Measurements from ENCODE around the gene TIMM22.

Gene TIMM22

GRCh38 chr17:1037238-1037879 is 40.4 kb downstream of the TIMM22 start:
- H3K27ac ChIP-seq (replicated peaks; ENCODE audit: low read length), result no peak overlapping the region
- WGBS, 2 donors (ENCODE audit: extremely low coverage in 2 of 2, insufficient read length in 2 of 2, insufficient replicate concordance in 1 of 2), result no CpG with 5 or more reads among the region's 19 CpGs

GRCh38 chr17:1038459-1039122 is 41.7 kb downstream of the TIMM22 start:
- Histone ChIP-seq H2BK5ac (ENCODE audit: low read length) (no peak overlapping the region), H3K4me3 (ENCODE audit: low read length in 2 of 2) (no peak overlapping the region), H3K27me3 (ENCODE audit: control insufficient read depth in 3 of 3, insufficient read depth in 3 of 3, low read depth in 1 of 3, low read length in 3 of 3) (peaks cover 0 to under 1% (median 0%) of the 10 kb centered on the region in 3 experiments), H3K36me3 (replicated peaks in 1 of 2; ENCODE audit: control insufficient read depth in 2 of 2, insufficient read depth in 2 of 2, low read length in 2 of 2) (peaks cover 8 to 11% of the 10 kb centered on the region in 2 donors), H2AK5ac (ENCODE audit: low read depth, low read length) (no peak overlapping the region), H3K9ac (ENCODE audit: low read depth, low read length, poor library complexity) (peak overlapping the region; percentile 78), H2BK15ac (ENCODE audit: low read length) (no peak overlapping the region), H3K4ac (ENCODE audit: low read length) (no peak overlapping the region), H2BK12ac (ENCODE audit: low read length) (peak overlapping the region; percentile 43), H3K23ac (ENCODE audit: low read depth, low read length, poor library complexity) (peak overlapping the region; percentile 23), H3K14ac (ENCODE audit: low read length) (no peak overlapping the region), H2AFZ (ENCODE audit: low read length) (no peak overlapping the region), H3K18ac (ENCODE audit: low read length) (no peak overlapping the region), H3K27ac (replicated peaks; ENCODE audit: low read length) (no peak overlapping the region), H3K4me1 (ENCODE audit: control insufficient read depth in 2 of 2, insufficient read depth in 1 of 2, low read depth in 1 of 2, low read length in 2 of 2) (peaks cover 2 to 13% of the 10 kb centered on the region in 2 donors), H3K4me2 (ENCODE audit: insufficient read depth, low read length, poor library complexity, severe bottlenecking) (no peak overlapping the region), H2BK120ac (ENCODE audit: low read depth, low read length) (no peak overlapping the region), H4K8ac (ENCODE audit: low read depth, low read length) (peak overlapping the region; percentile 78), H4K91ac (ENCODE audit: low read depth, low read length, poor library complexity) (no peak overlapping the region), H3K79me1 (ENCODE audit: low read depth, low read length) (peaks cover 17% of the 10 kb centered on the region), H3K9me3 (replicated peaks in 1 of 2; ENCODE audit: control insufficient read depth in 2 of 2, insufficient read depth in 1 of 2, low read depth in 1 of 2, low read length in 2 of 2) (peaks cover 0 to 4% of the 10 kb centered on the region in 2 donors)
- WGBS, 2 donors (ENCODE audit: extremely low coverage in 2 of 2, insufficient read length in 2 of 2, insufficient replicate concordance in 1 of 2), result no CpG with 5 or more reads among the region's 31 CpGs
- no peak for DNase-seq (ENCODE audit: low spot score)

More at GRCh38 chr17:1037238-1037879, 40.4 kb downstream of the TIMM22 start:
- no peaks in the 10 kb centered on the region for H3K9me3 ChIP-seq (replicated peaks in 1 of 2; ENCODE audit: control insufficient read depth in 2 of 2, insufficient read depth in 1 of 2, low read depth in 1 of 2, low read length in 2 of 2)
- H3K9ac ChIP-seq (ENCODE audit: low read depth, low read length, poor library complexity), result peak overlapping the region; percentile 44
- peaks cover 0 to 14% of the 10 kb centered on the region in 2 donors for H3K4me1 ChIP-seq (ENCODE audit: control insufficient read depth in 2 of 2, insufficient read depth in 1 of 2, low read depth in 1 of 2, low read length in 2 of 2)
- H2AK5ac ChIP-seq (ENCODE audit: low read depth, low read length), result no peak overlapping the region
- H3K27me3 ChIP-seq (ENCODE audit: control insufficient read depth in 3 of 3, insufficient read depth in 3 of 3, low read depth in 1 of 3, low read length in 3 of 3), result peaks cover 0 to 3% (median 0%) of the 10 kb centered on the region in 3 experiments
- H3K18ac ChIP-seq (ENCODE audit: low read length), result no peak overlapping the region
- no peak overlapping the region for H2BK120ac ChIP-seq (ENCODE audit: low read depth, low read length)
- DNase-seq (ENCODE audit: low spot score), result no peak
- peak overlapping the region; percentile 34 for H3K23ac ChIP-seq (ENCODE audit: low read depth, low read length, poor library complexity)
- H3K36me3 ChIP-seq (replicated peaks in 1 of 2; ENCODE audit: control insufficient read depth in 2 of 2, insufficient read depth in 2 of 2, low read length in 2 of 2), result peaks cover 6 to 8% of the 10 kb centered on the region in 2 donors
- H2BK12ac ChIP-seq (ENCODE audit: low read length), result no peak overlapping the region
- H4K91ac ChIP-seq (ENCODE audit: low read depth, low read length, poor library complexity), result no peak overlapping the region
- H3K4me3 ChIP-seq (ENCODE audit: low read length in 2 of 2), result no peak overlapping the region
- no peak overlapping the region for H2AFZ ChIP-seq (ENCODE audit: low read length)
- H2BK15ac ChIP-seq (ENCODE audit: low read length), result no peak overlapping the region
- H3K14ac ChIP-seq (ENCODE audit: low read length), result no peak overlapping the region
- H3K79me1 ChIP-seq (ENCODE audit: low read depth, low read length), result peaks cover 17% of the 10 kb centered on the region
- no peak overlapping the region for H4K8ac ChIP-seq (ENCODE audit: low read depth, low read length)
- no peak overlapping the region for H2BK5ac ChIP-seq (ENCODE audit: low read length)
- H3K4me2 ChIP-seq (ENCODE audit: insufficient read depth, low read length, poor library complexity, severe bottlenecking), result no peak overlapping the region
- H3K4ac ChIP-seq (ENCODE audit: low read length), result no peak overlapping the region

GRCh38 chr17:1039123-1039507 is 42.2 kb downstream of the TIMM22 start:
- Histone ChIP-seq H2BK5ac (ENCODE audit: low read length) (no peak overlapping the region), H2BK120ac (ENCODE audit: low read depth, low read length) (no peak overlapping the region), H3K9me3 (replicated peaks in 1 of 2; ENCODE audit: control insufficient read depth in 2 of 2, insufficient read depth in 1 of 2, low read depth in 1 of 2, low read length in 2 of 2) (peaks cover 0 to 4% of the 10 kb centered on the region in 2 donors), H3K4me1 (ENCODE audit: control insufficient read depth in 2 of 2, insufficient read depth in 1 of 2, low read depth in 1 of 2, low read length in 2 of 2) (peaks cover 5 to 16% of the 10 kb centered on the region in 2 donors), H3K79me1 (ENCODE audit: low read depth, low read length) (peaks cover 17% of the 10 kb centered on the region), H3K4ac (ENCODE audit: low read length) (no peak overlapping the region), H3K4me3 (ENCODE audit: low read length in 2 of 2) (no peak overlapping the region), H3K27me3 (ENCODE audit: control insufficient read depth in 3 of 3, insufficient read depth in 3 of 3, low read depth in 1 of 3, low read length in 3 of 3) (no peaks in the 10 kb centered on the region), H4K91ac (ENCODE audit: low read depth, low read length, poor library complexity) (no peak overlapping the region), H3K27ac (replicated peaks; ENCODE audit: low read length) (no peak overlapping the region), H3K23ac (ENCODE audit: low read depth, low read length, poor library complexity) (no peak overlapping the region), H2BK15ac (ENCODE audit: low read length) (peak overlapping the region; percentile 47), H2AK5ac (ENCODE audit: low read depth, low read length) (no peak overlapping the region), H4K8ac (ENCODE audit: low read depth, low read length) (no peak overlapping the region), H2BK12ac (ENCODE audit: low read length) (no peak overlapping the region), H3K14ac (ENCODE audit: low read length) (no peak overlapping the region), H3K9ac (ENCODE audit: low read depth, low read length, poor library complexity) (no peak overlapping the region), H2AFZ (ENCODE audit: low read length) (no peak overlapping the region), H3K18ac (ENCODE audit: low read length) (peak overlapping the region; percentile 9), H3K36me3 (replicated peaks in 1 of 2; ENCODE audit: control insufficient read depth in 2 of 2, insufficient read depth in 2 of 2, low read length in 2 of 2) (peaks cover 8 to 11% of the 10 kb centered on the region in 2 donors), H3K4me2 (ENCODE audit: insufficient read depth, low read length, poor library complexity, severe bottlenecking) (no peak overlapping the region)
- DNase-seq (ENCODE audit: low spot score), result no peak
- WGBS, 2 donors (ENCODE audit: extremely low coverage in 2 of 2, insufficient read length in 2 of 2, insufficient replicate concordance in 1 of 2), result no CpG with 5 or more reads among the region's 16 CpGs

DNA sequence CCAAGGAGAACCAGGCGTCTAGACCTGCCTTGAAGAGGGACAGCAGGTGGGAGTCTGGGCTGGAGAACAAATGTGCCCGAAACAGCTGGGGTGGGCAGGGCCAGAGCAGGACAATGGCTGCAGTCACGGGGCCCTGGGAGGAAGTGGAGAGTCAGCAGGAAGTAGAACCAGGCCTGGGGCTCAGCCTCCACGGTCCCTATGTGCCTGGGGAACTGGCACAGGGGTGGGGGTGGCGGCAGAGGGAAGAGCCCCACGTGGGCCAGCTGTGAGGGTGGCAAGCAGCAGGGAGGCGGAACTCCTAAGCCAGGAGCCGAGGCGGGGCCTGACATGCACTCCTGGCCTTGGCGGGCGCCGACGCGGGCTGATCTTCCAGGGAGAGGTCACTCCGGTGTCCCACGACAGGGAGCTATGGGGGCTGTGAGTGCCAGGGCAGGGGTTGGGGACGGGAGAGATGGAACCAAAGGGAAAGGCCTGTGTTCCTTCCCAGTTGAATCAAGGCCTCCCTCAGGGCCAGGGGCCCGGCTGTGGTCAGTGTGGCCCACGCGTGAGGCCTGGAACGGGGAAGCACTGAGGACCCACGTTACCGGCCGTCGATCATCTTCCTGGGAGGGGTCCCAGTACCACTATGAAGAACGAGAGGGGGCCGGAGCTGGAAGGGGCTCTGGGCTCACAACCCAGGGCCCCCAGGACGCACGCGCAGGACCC is 42.7 kb downstream of the TIMM22 start:
- Histone ChIP-seq H4K8ac (ENCODE audit: low read depth, low read length) (peak overlapping the region; percentile 4), H3K4me2 (ENCODE audit: insufficient read depth, low read length, poor library complexity, severe bottlenecking) (no peak overlapping the region), H4K91ac (ENCODE audit: low read depth, low read length, poor library complexity) (no peak overlapping the region), H3K14ac (ENCODE audit: low read length) (no peak overlapping the region), H2BK15ac (ENCODE audit: low read length) (peak overlapping the region; percentile 47), H3K23ac (ENCODE audit: low read depth, low read length, poor library complexity) (peak overlapping the region; percentile 93), H2BK120ac (ENCODE audit: low read depth, low read length) (no peak overlapping the region), H3K4me3 (ENCODE audit: low read length in 2 of 2) (no peak overlapping the region), H3K18ac (ENCODE audit: low read length) (peak overlapping the region; percentile 87), H3K9me3 (replicated peaks in 1 of 2; ENCODE audit: control insufficient read depth in 2 of 2, insufficient read depth in 1 of 2, low read depth in 1 of 2, low read length in 2 of 2) (peaks cover 0 to 4% of the 10 kb centered on the region in 2 donors), H2BK5ac (ENCODE audit: low read length) (peak overlapping the region; percentile 82), H2AK5ac (ENCODE audit: low read depth, low read length) (peak overlapping the region; percentile 83), H3K4me1 (ENCODE audit: control insufficient read depth in 2 of 2, insufficient read depth in 1 of 2, low read depth in 1 of 2, low read length in 2 of 2) (peaks cover 5 to 17% of the 10 kb centered on the region in 2 donors), H2AFZ (ENCODE audit: low read length) (no peak overlapping the region), H3K36me3 (replicated peaks in 1 of 2; ENCODE audit: control insufficient read depth in 2 of 2, insufficient read depth in 2 of 2, low read length in 2 of 2) (peaks cover 6 to 11% of the 10 kb centered on the region in 2 donors), H3K27ac (replicated peaks; ENCODE audit: low read length) (no peak overlapping the region), H3K9ac (ENCODE audit: low read depth, low read length, poor library complexity) (peak overlapping the region; percentile 30), H3K27me3 (ENCODE audit: control insufficient read depth in 3 of 3, insufficient read depth in 3 of 3, low read depth in 1 of 3, low read length in 3 of 3) (no peaks in the 10 kb centered on the region), H2BK12ac (ENCODE audit: low read length) (peak overlapping the region; percentile 22), H3K79me1 (ENCODE audit: low read depth, low read length) (peaks cover 17% of the 10 kb centered on the region), H3K4ac (ENCODE audit: low read length) (no peak overlapping the region)
- no CpG with 5 or more reads among the region's 30 CpGs for WGBS, 2 donors (ENCODE audit: extremely low coverage in 2 of 2, insufficient read length in 2 of 2, insufficient replicate concordance in 1 of 2)
- DNase-seq (ENCODE audit: low spot score), result no peak

Measured in neuronal stem cell (in vitro differentiated cells).